Stimulated activated CD4-positive, alpha-beta T cell treated with anti-CD3 and anti-CD28 coated beads, Interleukin-15, amount 100 ng/mL, for 24 hours (primary cell): ENCODE data around the gene NUDT13.

Source experiments
- DNase-seq: peaks from one replicate; pipeline ENCODE4 v3.0.0-alpha.2; 2020

Gene NUDT13

GRCh38 chr10:73110345-73110849, at the start of gene NUDT13:
Gene NUDT13, plus strand, starts transcription at chr10:73110455. Its CDS starts 3,911 bp downstream, at chr10:73114366.
- peak; percentile 58 for DNase-seq

GRCh38 chr10:73060738-73061635, 49.3 kb upstream of the NUDT13 start:
- DNase-seq: no peak

- DNase-seq: no peak
Measured at GRCh38 chr10:73061743-73062142, 48.5 kb upstream of the NUDT13 start.

GRCh38 chr10:73065441-73065840, 44.8 kb upstream of the NUDT13 start:
- no peak for DNase-seq

- no peak for DNase-seq
Measured at GRCh38 chr10:73073627-73074026, 36.6 kb upstream of the NUDT13 start.

GRCh38 chr10:73075829-73076228, 34.4 kb upstream of the NUDT13 start:
- DNase-seq: no peak

- DNase-seq: no peak
Measured at GRCh38 chr10:73076360-73077183, 33.7 kb upstream of the NUDT13 start.

GRCh38 chr10:73079779-73080541, 30.3 kb upstream of the NUDT13 start:
- no peak for DNase-seq

- DNase-seq: no peak
Measured at GRCh38 chr10:73083221-73083620, 27.0 kb upstream of the NUDT13 start.

- no peak for DNase-seq
Measured at GRCh38 chr10:73084209-73084608, 26.0 kb upstream of the NUDT13 start.

- DNase-seq: no peak
Measured at GRCh38 chr10:73086816-73087215, 23.4 kb upstream of the NUDT13 start.

GRCh38 chr10:73088304-73088703, 22.0 kb upstream of the NUDT13 start:
- no peak for DNase-seq

- DNase-seq: no peak
Measured at GRCh38 chr10:73092830-73093229, 17.4 kb upstream of the NUDT13 start.

GRCh38 chr10:73093922-73094850, 16.1 kb upstream of the NUDT13 start:
- DNase-seq: no peak

GRCh38 chr10:73094986-73095480, 15.2 kb upstream of the NUDT13 start:
- DNase-seq: no peak

GRCh38 chr10:73095481-73096021, 14.7 kb upstream of the NUDT13 start:
- DNase-seq: peak; percentile 62

GRCh38 chr10:73096041-73096448, 14.2 kb upstream of the NUDT13 start:
- DNase-seq: peak; percentile 80

- DNase-seq: peak; percentile 99
Measured at GRCh38 chr10:73096449-73097304, 13.6 kb upstream of the NUDT13 start, which contains the start of gene P4HA1. Gene P4HA1, minus strand, starts transcription at chr10:73096866. Its CDS starts 21,983 bp downstream, at chr10:73074883.

- no peak for DNase-seq
Measured at GRCh38 chr10:73097305-73097670, 13.0 kb upstream of the NUDT13 start.

GRCh38 chr10:73099141-73099540, 11.1 kb upstream of the NUDT13 start:
- DNase-seq: no peak
